Esophagus muscularis mucosa (tissue), 4 donors: ENCODE results near the gene CHRND.

ENCODE experiments used
- CTCF ChIP-seq, 3 experiments: fragments of 200-600 bp in 2 of 3; fragments of 450-650 bp in 1 of 3; sonication (generic) in 2 of 3; IDR thresholded peaks; one replicate each; pipeline ENCODE4 v1.5.1; 2017 to 2019; ENCODE audit warnings: antibody characterized with exemption in 3 of 3, mild to moderate bottlenecking in 2 of 3, moderate library complexity in 1 of 3
- EP300 ChIP-seq: sonication (generic); formaldehyde crosslinking; IDR thresholded peaks from one replicate; pipeline ENCODE4 v1.6.1; 2017; ENCODE audit warnings: antibody characterized with exemption
- POLR2A ChIP-seq: fragments of 450-650 bp; IDR thresholded peaks from one replicate; pipeline ENCODE4 v1.6.1; 2017; ENCODE audit warnings: antibody characterized with exemption, moderate library complexity, mild to moderate bottlenecking, low read depth
- POLR2AphosphoS5 ChIP-seq, 2 donors: sonication (generic); formaldehyde crosslinking; IDR thresholded peaks; one replicate each; pipeline ENCODE4 v1.6.1; 2017; ENCODE audit warnings: antibody characterized with exemption in 2 of 2

DNA sequence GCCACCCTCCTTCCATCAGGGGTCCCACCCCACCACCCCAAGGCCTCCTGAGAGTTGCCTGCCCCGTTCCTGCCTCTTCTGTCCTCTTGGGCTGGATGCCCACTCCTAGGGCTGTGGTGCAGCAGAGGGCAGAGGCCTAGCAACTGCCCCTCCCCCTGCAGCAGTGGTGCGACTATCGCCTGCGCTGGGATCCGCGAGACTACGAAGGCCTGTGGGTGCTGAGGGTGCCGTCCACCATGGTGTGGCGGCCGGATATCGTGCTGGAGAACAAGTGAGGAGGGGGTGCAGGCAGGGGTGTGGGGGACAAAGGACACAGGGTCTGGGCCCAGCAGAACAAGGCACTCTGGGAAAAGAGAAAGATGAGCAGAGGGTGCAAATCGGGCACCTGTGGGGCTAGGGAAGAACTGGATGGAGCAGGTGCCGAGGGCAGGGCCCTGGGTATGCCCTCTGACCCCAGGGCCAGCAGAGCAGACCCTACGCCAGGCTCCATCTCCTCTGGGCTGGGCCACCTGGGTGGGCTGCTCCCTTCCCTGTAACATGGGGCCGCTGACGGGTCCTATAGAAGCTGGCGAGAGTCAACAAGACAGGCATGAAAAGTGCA lies 14.6 kb downstream of the CHRND start:
- TF ChIP-seq CTCF (IDR thresholded peaks at IDR 0.05) (no peak), EP300 (no peak), POLR2A (no peak), POLR2AphosphoS5 (IDR thresholded peaks at IDR 0.05) (no peak)
